Stimulated activated CD4-positive, alpha-beta T cell treated with anti-CD3 and anti-CD28 coated beads, TNF-alpha, amount 100 ng/mL, for 48 hours (primary cell): ENCODE results near the gene FOLR1.
"Not testable (repeated sequence)": the region's sequence is repeated elsewhere in the genome, so short reads cannot be mapped to it uniquely, and the experiment has no call there.

Source experiments
- DNase-seq, 3 donors: peaks; one replicate each; pipeline ENCODE4 v3.0.0-alpha.2; 2020; ENCODE audit warnings: low read depth in 3 of 3

Gene FOLR1

DNA sequence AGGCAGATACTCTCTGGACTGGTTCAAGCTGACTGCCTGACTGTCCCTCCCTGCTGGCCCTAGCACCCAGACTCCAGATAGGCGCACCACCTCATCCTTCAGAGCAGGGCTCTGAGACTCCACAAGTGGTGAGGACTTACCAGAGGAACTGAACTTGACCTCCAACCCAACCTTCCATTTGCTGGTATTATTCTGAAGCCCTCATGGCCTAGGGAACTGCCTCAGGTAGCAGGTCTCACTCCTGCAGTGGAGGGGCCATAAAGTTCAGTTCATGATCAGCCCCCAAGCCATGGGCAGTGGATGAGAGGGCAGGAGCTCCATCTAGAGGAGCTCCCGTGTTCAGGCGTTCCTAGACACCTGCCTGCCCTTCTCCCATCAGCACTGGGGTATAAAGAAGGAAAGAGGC is 10.4 kb upstream of the FOLR1 start:
- DNase-seq = not testable (repeated sequence)

DNA sequence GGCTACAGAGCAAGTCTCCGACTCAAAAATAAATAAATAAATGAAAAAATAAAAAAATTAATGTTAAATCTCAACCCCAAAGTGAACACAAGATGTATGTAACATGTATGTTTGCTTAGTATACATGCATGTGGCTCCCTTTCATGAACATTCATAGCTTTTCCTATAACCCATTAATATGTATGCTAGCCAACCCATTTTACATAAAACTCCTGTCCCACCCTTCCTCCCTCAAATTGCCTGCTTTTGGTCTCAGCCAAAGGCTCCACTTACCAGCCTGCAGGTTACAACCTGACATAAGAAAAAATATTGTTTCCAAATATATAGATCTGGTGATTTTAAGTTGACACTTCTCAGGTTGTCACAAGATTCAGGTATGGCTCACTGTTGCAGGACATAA is 3.7 kb upstream of the FOLR1 start:
- no peak for DNase-seq

DNA sequence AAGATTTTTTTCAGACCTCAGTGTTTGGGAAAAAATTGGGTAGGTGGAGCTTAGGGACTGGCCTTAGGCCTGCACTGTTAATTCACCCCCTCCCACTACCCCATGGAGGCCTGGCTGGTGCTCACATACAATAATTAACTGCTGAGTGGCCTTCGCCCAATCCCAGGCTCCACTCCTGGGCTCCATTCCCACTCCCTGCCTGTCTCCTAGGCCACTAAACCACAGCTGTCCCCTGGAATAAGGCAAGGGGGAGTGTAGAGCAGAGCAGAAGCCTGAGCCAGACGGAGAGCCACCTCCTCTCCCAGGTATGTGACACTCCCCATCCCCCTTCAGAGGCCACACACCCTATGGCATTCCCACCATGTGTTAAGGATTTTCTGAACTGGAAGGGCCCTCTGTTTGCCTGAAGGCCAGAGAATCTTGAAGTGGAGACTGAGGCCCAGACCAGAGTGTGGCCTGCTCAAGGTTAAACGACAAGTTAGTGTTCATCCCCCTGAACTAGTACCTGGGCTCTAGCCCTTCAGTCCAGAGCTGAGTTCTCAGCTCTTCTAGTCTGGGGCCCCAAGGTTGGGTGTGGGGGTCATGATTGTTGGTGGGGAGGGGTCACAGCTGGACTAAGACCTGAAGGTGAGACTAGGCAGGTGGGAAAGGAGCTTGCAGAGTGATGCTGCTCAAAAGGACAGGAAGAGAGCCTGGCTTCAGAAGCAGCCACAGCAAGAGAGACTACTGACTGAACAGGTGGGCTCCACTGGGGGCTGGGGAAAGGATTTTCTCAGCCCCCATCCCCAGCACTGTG is 2.3 kb upstream of the FOLR1 start:
- no peak for DNase-seq

DNA sequence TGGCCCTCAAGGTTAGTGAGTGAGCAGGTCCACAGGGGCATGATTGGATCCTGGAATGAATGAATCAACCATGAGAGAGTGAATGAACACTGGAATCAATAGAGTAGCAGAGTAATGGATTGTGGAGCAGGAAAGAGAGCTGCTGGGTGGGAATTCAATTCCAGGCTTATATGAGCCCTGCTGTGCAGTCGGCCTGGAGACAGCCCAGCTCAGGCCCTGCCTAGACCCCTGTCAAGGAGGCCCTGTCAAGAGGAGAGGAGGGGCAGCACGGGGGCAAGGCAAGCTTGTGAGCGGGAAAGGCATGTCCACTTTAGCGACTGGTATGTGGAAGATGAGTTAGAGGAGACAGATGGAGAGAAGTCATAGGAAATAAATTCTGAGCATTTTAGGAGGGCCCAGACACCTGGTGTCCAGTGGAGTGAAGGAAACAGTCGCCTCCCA is 1.3 kb upstream of the FOLR1 start:
- no peak for DNase-seq

DNA sequence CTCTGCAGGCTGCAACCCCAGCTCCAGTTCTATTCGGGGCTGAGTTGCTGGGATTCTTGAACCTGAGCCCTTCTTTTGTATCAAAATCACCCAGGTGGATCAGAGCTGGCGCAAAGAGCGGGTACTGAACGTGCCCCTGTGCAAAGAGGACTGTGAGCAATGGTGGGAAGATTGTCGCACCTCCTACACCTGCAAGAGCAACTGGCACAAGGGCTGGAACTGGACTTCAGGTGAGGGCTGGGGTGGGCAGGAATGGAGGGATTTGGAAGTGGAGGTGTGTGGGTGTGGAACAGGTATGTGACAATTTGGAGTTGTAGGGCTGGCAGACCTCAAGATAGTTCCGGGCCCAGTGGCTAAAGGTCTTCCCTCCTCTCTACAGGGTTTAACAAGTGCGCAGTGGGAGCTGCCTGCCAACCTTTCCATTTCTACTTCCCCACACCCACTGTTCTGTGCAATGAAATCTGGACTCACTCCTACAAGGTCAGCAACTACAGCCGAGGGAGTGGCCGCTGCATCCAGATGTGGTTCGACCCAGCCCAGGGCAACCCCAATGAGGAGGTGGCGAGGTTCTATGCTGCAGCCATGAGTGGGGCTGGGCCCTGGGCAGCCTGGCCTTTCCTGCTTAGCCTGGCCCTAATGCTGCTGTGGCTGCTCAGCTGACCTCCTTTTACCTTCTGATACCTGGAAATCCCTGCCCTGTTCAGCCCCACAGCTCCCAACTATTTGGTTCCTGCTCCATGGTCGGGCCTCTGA is 3.8 kb downstream of the FOLR1 start:
- DNase-seq = no peak

DNA sequence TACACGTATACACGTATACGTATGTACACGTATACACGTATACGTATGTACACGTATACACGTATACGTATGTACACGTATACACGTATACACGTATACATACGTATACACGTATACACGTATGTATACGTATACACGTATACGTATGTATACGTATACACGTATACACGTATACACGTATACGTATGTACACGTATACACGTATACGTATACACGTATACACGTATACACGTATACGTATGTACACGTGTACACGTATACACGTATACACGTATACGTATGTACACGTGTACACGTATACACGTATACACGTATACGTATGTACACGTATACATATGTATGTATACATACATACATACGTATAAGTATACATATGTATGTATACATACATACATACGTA is 9.5 kb downstream of the FOLR1 start:
- DNase-seq = not testable (repeated sequence)

DNA sequence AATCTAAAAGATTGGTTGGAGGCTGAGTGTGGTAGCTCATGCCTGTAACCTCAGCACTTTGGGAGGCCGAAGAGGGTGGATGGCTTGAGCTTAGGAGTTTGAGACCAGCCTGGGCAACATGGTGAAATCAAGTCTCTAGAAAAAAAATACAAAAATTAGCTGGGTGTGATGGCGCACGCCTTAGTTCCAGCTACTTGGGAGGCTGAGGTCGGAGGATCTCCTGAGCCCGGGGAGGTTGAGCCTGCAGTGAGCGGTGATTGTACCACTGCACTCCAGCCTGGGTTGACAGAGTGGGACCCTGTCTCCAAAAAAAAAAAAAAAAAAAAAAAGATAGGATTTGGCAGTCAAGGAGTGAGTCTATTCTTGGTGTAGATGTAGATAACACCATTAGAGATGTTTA is 10.6 kb downstream of the FOLR1 start:
- DNase-seq = no peak

DNA sequence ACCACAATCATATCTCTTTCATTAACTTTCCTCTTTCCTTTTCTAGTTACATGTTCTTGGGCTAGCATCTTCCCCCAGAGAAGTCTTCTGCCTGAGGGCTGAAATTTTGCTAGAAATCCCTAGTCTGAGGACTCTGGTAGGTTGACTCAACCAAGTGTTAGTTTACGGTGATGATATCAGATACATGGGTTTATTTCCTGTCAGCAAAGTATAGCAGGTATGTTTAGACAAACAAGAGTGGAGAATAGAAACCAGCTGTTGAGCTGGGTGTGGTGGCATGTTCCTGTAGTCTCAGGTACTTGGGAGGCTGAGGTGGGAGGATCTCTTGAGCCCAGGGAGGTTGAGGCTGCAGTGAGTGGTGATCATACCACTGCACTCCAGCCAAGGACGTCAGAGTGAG is 11.2 kb downstream of the FOLR1 start:
- DNase-seq = no peak

DNA sequence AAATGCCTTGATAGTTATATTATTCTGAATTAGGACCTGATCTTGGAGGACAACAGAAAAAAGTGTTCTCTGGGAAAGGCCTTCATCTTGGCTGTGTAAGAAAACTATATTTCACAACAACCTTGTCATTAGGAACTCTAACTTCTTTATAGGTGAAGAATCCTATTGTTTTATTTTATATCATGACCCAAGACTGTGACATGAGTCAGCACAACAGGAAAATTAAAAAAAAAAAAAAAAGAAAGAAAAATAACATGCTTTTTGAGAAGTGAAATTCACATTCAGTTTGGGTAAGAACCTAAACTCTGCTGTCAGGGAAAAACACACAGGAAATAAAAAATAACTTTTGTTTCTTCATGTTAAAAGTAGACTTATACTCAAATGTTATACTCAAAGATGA is 12.9 kb downstream of the FOLR1 start:
- DNase-seq = no peak

DNA sequence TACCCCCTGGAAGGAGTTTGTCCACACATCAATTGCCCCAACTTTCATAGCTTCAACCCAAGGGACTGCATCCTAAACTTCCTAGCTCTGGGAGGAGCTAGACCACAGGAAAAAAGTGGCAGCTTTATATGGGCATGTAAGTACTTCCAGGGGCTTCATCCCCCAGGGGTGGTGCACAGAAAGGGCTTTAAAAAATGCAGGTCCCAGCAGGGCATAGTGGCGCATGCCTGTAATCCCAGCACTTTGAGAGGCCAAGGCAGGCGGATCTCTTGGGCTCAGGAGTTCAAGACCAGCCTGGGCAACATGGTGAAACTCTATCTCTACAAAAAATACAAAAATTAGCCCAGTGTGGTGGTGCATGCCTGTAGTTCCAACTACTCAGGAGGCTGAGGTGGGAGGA is 14.9 kb downstream of the FOLR1 start:
- not testable (repeated sequence) for DNase-seq

DNA sequence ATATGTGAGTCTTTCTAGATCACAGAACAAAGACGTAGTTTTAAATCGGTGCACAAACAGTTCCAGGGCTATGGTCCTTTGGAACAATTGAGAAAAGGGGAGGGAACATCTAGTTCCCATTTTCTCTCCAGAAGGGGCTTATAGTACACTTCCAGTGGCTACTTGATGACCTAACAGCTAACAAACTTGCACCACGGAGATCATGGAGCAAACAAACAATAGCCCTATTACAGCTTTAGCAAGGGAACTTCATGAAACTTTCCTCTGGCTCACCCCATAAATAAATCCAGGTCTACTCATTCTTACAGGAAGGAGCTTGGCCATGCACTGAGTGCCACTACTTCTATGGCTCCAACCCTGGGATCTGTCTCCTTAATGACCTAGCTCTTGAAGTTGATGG is 16.3 kb downstream of the FOLR1 start:
- no peak for DNase-seq

DNA sequence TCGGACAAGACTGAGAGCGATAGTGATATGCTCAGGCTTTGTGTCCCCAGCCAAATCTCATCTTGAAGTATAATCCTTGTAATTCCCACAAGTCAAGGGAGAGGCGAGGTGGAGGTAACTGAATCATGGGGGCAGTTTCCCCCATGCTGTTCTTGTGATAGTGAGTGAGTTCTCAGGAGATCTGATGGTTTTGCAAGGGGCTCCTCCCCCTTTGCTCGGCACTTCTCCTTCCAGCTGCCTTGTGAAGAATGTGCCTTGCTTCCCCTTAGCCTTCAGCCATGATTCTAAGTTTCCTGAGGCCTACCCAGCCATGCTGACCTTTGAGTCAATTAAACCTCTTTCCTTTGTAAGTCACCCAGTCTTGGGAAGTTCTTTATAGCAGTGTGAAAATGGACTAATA is 17.2 kb downstream of the FOLR1 start:
- no peak for DNase-seq

DNA sequence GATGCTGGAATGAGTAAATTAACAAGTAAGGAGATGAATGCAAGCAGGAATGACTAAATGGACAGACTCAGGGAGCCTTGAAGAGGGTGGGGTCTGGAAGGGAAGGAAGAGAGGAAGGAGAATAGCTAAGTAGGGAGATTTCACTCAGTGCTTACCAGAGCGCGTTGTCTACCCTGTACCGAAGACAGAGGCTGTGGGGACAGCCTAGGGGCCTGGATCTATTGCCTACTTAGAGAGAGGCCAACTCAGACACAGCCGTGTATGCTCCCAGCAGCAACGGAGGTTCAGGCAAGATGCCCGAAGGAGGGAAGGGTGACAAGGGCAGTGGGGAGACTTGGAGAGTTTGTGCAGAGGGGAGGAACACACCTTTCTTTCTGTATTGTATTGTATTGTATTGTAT is 24.7 kb downstream of the FOLR1 start, which contains the start of gene FOLR2:
Gene FOLR2, plus strand, starts transcription at position 157 of the 400 bp plus-strand sequence. CDS start 1,791 bp downstream, outside the sequence.
- no peak for DNase-seq

DNA sequence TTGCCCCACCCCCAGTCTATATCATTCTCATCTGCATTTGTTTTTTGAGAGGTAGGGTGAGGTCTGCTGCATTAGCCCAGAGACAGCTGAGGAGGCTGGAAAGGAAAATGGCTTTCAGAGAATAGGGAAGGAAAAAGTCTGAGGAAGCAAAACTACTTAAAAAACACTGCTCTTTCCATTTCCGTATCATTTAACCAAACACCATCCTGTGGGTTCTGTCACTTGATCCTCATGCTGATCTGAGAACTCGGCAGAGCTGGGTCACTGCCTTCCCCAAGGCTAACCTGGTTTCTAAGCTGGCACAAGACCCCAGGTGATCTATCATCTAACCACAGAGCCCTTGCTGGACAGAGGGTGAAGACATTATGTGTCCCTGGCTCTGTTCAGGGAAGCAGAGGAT is 25.9 kb downstream of the FOLR1 start:
- DNase-seq = no peak

DNA sequence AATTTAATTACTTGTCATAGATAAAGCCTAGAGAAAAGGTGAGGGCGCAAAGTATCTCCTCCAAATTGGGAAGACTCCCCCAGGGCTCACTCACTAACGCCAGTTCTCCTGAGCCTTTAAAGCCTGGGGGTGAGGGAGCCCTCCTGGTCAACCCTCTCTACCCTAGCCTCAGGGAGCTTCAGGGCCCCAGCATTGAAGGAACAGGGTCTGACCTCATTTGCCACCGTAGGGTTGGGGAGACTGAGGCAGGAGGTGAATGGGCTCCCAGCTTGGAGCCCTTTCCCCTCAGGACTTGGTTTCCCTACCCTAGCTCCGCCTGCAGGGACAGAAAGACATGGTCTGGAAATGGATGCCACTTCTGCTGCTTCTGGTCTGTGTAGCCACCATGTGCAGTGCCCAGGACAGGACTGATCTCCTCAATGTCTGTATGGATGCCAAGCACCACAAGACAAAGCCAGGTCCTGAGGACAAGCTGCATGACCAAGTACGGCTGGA is 26.4 kb downstream of the FOLR1 start:
- DNase-seq = no peak

DNA sequence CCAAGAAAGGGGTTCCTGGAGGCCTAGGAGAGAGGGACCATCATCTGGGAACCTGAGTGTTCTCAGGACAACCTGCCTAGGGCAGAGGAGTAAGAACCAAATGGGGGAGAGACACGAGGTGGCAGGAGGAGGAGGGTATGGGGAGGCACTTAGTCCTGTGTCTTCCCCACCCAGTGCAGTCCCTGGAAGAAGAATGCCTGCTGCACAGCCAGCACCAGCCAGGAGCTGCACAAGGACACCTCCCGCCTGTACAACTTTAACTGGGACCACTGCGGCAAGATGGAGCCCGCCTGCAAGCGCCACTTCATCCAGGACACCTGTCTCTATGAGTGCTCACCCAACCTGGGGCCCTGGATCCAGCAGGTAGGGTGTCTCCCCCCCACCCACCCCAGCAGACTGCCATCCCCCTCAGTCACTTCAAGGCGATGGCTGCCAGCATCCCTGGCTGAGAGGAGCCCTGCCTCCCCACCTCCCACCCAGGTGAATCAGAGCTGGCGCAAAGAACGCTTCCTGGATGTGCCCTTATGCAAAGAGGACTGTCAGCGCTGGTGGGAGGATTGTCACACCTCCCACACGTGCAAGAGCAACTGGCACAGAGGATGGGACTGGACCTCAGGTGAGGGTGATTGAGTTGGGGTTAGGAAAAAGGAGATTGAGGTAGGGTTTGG is 28.9 kb downstream of the FOLR1 start:
- DNase-seq = no peak

DNA sequence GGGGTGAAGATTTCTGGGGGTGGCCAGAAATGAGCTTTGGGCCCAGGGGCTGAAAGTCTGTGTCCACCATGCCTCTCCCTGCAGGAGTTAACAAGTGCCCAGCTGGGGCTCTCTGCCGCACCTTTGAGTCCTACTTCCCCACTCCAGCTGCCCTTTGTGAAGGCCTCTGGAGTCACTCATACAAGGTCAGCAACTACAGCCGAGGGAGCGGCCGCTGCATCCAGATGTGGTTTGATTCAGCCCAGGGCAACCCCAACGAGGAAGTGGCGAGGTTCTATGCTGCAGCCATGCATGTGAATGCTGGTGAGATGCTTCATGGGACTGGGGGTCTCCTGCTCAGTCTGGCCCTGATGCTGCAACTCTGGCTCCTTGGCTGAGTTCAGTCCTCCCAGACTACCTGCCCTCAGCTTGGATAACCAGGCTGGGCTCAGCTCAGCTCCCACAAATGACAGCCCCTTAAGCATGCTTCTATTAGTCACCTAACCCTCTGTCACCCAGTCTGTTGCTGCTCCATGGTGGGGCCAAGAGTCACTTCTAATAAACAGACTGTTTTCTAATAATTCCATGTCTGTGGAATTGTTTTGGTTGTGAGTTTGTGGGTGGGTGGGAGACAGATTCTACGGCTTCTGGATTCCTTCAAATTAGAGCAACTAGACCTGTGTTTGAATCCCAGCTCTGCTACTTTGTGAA is 29.6 kb downstream of the FOLR1 start:
- DNase-seq = no peak

DNA sequence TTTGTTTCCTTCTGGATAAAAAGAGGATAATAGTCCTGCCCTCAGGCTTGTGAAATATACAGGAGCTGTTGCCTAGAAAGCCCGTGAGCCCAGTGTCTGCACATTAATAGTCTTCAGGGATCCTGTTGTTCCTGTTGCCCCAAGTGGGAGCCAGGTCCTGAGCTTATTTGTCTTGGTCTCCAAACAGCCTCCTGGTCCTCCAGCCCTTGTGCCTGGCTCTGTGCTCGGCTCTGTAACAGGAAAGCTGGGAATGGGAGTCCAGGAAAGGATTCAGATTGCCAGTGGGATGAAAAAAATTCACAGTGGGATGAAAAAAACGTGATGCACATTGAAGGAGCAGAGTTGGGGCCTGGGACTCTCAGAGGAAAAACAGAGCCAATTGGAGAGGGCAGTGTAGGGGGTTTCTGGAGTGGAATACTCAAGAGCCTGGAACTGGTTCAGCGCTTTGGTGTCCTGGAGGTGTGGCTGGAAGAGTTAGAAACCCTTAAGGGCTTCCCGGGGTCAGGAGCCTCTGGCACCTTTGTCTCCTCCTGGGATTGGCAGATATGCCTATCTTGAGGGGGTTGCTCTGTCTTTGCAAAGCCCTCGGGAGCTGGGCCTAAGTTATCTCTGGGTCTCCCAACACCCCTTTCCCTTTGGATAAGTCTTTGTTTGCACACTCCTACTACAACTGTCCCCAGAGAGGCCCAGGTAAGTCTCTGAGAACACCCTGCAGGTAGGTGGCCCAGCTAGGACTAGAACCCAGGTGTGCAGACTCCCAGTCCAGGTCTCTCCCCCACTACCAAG is 30.4 kb downstream of the FOLR1 start:
- no peak for DNase-seq

DNA sequence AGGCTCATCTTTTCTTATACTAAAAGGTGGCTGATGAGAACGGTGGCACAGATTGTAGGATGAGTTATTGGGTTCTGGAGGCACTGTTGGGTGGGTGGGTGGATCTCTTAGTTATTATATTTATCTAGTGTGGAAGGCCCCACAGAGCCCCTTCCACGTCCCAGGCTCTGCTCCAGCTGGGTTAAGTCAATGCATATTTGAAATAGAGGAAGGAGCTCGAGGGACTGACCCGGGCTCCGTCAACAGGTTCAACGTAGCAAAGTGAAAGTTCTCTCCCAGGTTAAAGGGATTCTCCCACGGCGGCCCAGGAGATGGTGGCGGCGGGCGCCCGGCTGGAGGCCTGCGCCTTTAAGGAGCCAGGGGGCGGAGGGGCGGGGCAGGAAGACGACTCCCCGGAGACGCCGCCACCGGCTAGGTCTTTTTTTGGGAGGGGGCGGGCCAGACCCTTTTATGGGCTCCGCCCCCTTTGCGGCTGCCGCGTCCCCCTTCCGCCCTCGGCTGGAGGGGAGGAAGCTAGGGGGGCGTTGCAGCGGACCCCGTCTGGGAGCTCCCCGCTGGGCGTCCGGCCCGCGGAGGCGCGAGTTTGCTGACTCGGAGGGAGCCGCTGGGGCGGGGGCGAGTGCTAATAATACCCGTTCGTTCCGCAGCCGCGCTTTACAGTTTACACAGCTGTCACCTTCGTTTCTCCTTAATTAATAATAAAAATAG is 31.1 kb downstream of the FOLR1 start:
- DNase-seq = peak; percentile 86 to 93 (median 87)
